AG09319 (cell line): ENCODE results near the gene ADGRL1.

ENCODE experiments used
- DNase-seq: peaks from one replicate; pipeline ENCODE4 v3.0.0-alpha.2; 2010; ENCODE audit warnings: low read depth; ENCODE audit errors: extremely low read depth
- TF ChIP-seq, protein P1 (sequence below): IDR thresholded peaks from 2 replicates; pipeline ENCODE4 v1.5.1; 2011; ENCODE audit warnings: low read depth, mild to moderate bottlenecking, inconsistent platforms, low read length, moderate library complexity

The ADGRL1 gene

DNA sequence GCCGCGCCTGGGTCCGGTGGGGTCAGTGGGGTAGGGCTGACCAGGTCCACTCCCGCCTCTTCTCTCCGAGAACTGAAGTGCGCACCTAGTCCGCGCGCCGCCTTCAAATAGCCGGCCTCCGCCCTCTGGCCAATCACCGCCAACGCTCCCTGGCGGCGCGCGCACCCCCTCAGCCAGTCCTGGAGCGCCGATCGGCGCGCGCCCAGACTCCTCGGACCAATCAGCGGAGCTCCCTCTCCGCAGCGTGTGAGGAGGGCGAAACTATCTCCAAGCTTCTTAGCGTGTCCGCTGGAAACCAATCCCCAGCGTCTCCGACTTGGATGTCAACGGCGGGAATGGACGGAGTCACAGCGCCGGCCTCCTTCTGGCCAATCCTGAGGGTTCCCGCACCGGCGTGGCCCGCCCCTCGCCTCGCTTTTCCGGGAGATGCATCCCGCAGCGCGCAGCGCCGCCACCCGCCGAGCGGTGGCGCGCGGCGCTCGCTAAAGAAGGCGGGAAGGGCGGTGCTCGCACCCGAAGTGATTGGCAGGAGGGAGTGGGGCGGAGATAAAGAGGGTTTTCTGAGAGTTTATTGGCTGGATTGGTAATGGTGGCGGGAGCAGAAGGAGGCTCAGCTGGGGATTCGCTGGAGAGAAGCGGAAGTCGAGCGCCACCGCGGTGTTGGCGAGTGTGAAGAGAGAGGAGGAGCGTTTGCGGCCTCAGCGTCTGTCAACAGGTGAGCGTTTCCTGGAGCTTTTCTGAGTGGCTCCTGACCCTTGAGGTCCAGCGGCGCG is 69.3 kb downstream of the ADGRL1 start, which contains the start of gene ASF1B:
TSS of gene ASF1B (minus strand) at position 81 of the 773 bp plus-strand sequence. CDS start 133 bp downstream, outside the sequence.
- TF ChIP-seq, protein P1, sequence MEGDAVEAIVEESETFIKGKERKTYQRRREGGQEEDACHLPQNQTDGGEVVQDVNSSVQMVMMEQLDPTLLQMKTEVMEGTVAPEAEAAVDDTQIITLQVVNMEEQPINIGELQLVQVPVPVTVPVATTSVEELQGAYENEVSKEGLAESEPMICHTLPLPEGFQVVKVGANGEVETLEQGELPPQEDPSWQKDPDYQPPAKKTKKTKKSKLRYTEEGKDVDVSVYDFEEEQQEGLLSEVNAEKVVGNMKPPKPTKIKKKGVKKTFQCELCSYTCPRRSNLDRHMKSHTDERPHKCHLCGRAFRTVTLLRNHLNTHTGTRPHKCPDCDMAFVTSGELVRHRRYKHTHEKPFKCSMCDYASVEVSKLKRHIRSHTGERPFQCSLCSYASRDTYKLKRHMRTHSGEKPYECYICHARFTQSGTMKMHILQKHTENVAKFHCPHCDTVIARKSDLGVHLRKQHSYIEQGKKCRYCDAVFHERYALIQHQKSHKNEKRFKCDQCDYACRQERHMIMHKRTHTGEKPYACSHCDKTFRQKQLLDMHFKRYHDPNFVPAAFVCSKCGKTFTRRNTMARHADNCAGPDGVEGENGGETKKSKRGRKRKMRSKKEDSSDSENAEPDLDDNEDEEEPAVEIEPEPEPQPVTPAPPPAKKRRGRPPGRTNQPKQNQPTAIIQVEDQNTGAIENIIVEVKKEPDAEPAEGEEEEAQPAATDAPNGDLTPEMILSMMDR, result peak; percentile 71
- DNase-seq, result peak; percentile 99

DNA sequence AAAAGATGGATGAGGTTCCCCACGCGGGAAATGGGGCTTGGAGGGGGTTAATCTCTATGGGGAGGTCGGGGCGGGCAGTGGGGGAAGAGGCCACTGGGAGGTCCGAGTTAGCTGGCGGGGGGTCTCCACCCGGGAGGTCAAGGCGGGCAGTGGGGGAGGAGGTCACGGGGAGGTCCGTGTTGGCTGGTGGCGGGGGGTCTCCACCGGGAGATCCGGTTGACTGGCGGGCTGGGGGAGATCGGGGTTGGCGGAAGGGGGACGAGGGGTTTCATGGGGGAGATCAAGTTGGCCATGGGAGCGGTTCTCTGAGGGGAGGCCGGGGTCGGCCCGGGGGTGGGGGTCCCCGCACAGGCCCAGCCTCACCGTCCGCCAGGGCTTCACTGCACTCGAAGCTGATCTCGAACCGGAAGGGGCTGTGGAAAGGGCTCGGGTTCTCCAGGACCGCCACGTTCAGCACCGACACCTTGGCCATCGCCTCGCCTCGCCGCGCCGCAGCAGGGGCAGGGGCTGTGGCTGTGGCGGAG is 69.9 kb downstream of the ADGRL1 start:
- DNase-seq, result no peak
- TF ChIP-seq, protein P1, result no peak

DNA sequence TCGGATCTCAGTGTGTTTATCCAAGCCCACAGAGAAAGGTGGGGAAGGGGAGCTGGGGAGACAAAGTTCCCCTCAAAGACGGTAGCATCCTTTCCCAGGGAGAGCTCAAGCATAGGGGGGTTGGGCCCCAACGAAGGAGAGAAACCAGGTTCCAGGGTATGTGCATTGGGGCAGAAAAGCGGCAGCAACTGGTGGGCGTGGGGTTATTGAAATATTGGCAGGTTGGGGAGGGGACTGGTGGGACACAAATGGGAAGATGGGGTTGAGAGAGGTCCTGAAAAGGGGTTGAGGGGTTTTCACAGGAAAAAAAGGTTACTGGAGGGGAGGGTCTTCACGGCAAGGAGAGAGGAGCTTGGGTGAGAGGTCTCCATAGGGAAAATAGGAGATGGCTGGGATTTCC is 70.6 kb downstream of the ADGRL1 start:
- DNase-seq, result no peak
- TF ChIP-seq, protein P1, result no peak

DNA sequence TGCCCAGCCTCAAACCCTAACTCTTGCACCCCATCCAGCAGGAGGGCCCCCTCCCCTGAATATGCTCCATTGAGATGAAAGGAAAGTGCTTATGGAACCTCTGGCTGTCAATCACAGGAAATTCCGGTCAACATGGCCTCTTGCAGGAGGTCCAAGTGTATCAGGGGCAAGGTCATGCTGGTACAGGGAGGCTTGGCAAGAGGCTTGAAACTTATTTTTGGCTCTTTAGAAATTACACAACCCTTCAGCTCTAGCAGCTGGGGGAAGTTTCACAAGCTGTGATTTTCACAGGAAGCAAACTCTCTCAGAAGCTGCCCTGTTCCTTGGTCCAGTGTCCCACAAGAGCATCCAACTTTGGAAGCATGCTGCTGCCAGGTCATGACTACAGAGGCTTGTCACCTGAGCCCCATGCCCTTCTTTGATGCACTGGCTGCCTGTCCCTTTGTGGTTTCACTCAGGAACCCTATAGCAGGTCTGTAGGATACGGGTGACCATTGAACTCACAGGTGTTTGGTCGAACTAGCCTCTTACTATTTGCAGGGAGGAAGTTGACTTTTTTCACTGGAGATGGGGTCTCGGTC is 78.0 kb downstream of the ADGRL1 start:
- no peak for DNase-seq
- TF ChIP-seq, protein P1, result no peak

DNA sequence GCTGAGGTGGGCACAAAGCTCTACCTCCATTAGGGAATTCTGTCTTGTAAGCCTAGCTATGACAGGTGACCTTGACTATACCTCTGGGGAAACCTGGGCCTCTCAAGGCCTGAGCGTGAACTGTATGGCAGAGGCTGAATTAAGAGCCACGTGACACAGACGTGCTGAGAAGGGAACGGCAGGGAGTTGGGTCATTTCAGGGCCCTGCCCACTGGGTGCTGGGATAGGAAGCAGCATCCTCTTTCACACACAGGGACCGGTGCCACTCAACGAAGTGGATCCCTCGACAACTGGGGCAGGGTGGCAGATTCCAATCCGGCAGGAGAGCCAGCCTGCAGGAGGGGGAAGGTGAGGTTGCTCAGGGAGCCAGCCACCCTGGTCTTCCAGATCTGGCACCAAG is 78.8 kb downstream of the ADGRL1 start:
- DNase-seq, result no peak
- TF ChIP-seq, protein P1, result no peak

DNA sequence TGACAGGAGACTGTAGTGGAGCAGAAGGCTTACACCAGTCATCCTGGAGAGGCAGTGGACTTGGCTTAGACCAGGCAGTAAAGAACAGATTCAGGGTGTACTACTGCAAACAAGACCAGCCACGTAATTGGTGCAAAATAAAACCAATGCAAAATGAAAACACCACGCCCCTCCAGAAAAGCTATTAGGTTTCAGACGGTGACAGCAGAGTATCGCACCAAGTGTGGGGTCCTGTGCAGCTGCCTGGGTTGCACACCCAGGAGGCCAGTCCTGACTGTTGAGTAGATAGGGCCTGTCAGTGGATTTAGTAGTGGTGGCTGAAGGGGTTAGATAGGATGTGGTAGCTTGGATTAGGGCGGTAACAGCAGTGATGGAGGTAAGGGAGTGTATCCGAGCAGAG is 83.0 kb downstream of the ADGRL1 start:
- no peak for DNase-seq
- TF ChIP-seq, protein P1, result no peak

DNA sequence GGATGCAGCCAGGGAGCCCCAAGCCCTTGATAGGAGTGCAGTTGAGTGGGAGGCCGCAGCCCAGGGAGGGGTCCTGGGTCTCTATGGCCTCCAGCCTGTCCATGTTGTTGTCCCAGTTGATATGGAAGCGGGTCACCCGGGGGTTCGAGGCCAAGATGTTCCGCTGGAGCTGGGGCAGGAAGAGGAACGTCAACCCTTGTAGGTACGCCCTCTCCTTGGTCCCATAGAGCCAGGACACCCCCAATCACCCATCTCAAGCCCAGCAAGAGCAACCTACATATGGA is 85.5 kb downstream of the ADGRL1 start:
- no peak for DNase-seq
- TF ChIP-seq, protein P1, result no peak
